ENCODE data around the gene PIGO.

DNA sequence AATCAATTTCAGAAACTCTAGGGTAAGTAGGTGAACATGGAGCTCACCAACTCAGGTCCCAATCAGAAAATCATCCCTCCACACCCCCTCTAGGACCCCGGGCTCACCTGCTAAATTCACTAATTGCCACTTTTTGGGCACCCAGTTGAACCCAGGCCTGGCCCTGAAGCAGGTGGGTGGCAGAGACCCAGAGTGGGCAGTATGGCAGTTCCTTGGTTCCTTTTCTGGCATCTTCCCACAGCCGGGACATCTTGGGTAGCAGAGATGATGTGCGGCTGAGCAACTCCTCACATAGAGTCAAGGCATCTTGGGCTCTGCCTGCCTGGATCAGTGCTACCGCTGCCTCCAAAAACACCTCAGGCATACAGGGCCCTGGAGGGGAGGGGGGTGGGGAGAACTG lies 21.0 kb downstream of the PIGO start:
- TF ChIP-seq, protein P1, sequence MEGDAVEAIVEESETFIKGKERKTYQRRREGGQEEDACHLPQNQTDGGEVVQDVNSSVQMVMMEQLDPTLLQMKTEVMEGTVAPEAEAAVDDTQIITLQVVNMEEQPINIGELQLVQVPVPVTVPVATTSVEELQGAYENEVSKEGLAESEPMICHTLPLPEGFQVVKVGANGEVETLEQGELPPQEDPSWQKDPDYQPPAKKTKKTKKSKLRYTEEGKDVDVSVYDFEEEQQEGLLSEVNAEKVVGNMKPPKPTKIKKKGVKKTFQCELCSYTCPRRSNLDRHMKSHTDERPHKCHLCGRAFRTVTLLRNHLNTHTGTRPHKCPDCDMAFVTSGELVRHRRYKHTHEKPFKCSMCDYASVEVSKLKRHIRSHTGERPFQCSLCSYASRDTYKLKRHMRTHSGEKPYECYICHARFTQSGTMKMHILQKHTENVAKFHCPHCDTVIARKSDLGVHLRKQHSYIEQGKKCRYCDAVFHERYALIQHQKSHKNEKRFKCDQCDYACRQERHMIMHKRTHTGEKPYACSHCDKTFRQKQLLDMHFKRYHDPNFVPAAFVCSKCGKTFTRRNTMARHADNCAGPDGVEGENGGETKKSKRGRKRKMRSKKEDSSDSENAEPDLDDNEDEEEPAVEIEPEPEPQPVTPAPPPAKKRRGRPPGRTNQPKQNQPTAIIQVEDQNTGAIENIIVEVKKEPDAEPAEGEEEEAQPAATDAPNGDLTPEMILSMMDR (IDR thresholded peaks at IDR 0.05; ENCODE audit: low read length): no peak
- no peak for TF ChIP-seq EZH2 (IDR thresholded peaks at IDR 0.05; ENCODE audit: borderline replicate concordance, low read length)

Measured in OCI-LY1 (cell line).